ENCODE results near the gene TCF20. TPM values are rescaled to one million over a fixed set of nuclear protein-coding genes. Genes with fewer than 3 reads are reported as not detected.

TCF20 gene
- 10 to 100 TPM; 26.2 to 32.6 (median 28.1) TPM for polyA plus RNA-seq (ENCODE audit: insufficient read length in 4 of 4)

GRCh38 chr22:42270510-42271190 is at the start of gene TCF20:
Gene TCF20 (minus strand): TSS chr22:42270653. CDS start chr22:42215305, 55,348 bp downstream.
- DNase-seq (ENCODE audit: low read depth in 4 of 4, low spot score in 2 of 4): no peak

- DNase-seq (ENCODE audit: low read depth in 4 of 4, low spot score in 2 of 4): no peak
These were observed 48.9 kb upstream of the TCF20 start for GRCh38 chr22:42319386-42319785.

- no peak for DNase-seq (ENCODE audit: low read depth in 4 of 4, low spot score in 2 of 4)
These were observed 48.5 kb upstream of the TCF20 start for GRCh38 chr22:42318967-42319366.

- DNase-seq (ENCODE audit: low read depth in 4 of 4, low spot score in 2 of 4): no peak
These were observed 47.5 kb upstream of the TCF20 start for GRCh38 chr22:42317691-42318547.

- no peak for DNase-seq (ENCODE audit: low read depth in 4 of 4, low spot score in 2 of 4)
These were observed 46.6 kb upstream of the TCF20 start for GRCh38 chr22:42317008-42317407.

- DNase-seq (ENCODE audit: low read depth in 4 of 4, low spot score in 2 of 4): no peak
These were observed 44.9 kb upstream of the TCF20 start for GRCh38 chr22:42315392-42315756.

- no peak for DNase-seq (ENCODE audit: low read depth in 4 of 4, low spot score in 2 of 4)
These were observed 44.4 kb upstream of the TCF20 start for GRCh38 chr22:42314709-42315391.

- no peak for DNase-seq (ENCODE audit: low read depth in 4 of 4, low spot score in 2 of 4)
These were observed 43.5 kb upstream of the TCF20 start for GRCh38 chr22:42313804-42314581.

- DNase-seq (ENCODE audit: low read depth in 4 of 4, low spot score in 2 of 4): no peak
These were observed 42.8 kb upstream of the TCF20 start for GRCh38 chr22:42313204-42313603.

- no peak for DNase-seq (ENCODE audit: low read depth in 4 of 4, low spot score in 2 of 4)
These were observed 40.0 kb upstream of the TCF20 start for GRCh38 chr22:42310291-42311015.

- no peak for DNase-seq (ENCODE audit: low read depth in 4 of 4, low spot score in 2 of 4)
These were observed 39.4 kb upstream of the TCF20 start for GRCh38 chr22:42309865-42310264.

GRCh38 chr22:42308892-42309468 is 38.5 kb upstream of the TCF20 start:
- DNase-seq (ENCODE audit: low read depth in 4 of 4, low spot score in 2 of 4): no peak

GRCh38 chr22:42307806-42308563 is 37.5 kb upstream of the TCF20 start:
- DNase-seq (ENCODE audit: low read depth in 4 of 4, low spot score in 2 of 4): no peak

GRCh38 chr22:42306010-42306409 is 35.6 kb upstream of the TCF20 start:
- no peak for DNase-seq (ENCODE audit: low read depth in 4 of 4, low spot score in 2 of 4)

- no peak for DNase-seq (ENCODE audit: low read depth in 4 of 4, low spot score in 2 of 4)
These were observed 33.9 kb upstream of the TCF20 start for GRCh38 chr22:42304324-42304790.

GRCh38 chr22:42303396-42304323 is 33.2 kb upstream of the TCF20 start:
- no peak for DNase-seq (ENCODE audit: low read depth in 4 of 4, low spot score in 2 of 4)

GRCh38 chr22:42301742-42302102 is 31.3 kb upstream of the TCF20 start:
- DNase-seq (ENCODE audit: low read depth in 4 of 4, low spot score in 2 of 4): no peak

Data from left renal cortex interstitium (tissue), 4 donors.